ENCODE measurements around the gene FSTL4. TPM values are rescaled to one million over a fixed set of nuclear protein-coding genes. Genes with fewer than 3 reads are reported as not detected.

FSTL4 gene
- total RNA-seq, 1 donor from 2014 or later = not detected

DNA sequence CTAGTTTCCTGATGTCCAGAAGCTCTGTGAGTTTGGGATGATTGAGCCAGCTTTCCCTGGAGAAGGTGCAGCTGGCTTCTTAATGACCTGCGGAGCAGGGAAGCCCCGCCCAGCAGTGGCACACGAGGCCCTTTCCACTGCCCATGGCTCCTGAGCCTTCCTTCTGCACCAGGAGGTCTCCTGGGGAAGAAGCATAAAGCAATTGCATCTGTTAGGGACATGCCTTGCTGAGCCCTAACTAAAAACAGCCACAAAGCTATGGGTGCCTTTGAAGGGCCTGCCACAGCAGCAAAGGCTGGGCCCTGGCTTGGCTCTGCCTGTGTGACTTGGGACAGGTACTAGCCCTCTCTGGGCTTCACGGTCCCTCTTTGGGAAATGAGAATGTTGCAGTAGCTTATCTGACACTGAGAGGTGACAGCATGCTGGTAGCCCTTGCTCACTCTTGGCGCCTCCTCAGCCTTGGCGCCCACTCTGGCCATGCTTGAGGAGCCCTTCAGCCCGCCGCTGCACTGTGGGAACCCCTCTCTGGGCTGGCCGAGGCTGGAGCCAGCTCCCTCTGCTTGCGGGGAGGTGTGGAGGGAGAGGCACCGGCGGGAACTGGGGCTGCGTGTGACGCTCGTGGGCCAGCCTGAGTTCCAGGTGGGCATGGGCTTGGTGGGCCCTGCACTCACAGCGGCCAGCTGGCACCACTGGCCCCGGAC is 218.4 kb downstream of the FSTL4 start:
- no peak for DNase-seq
- intact Hi-C loops (cut with micrococcal nuclease) = no loop called here
- no peaks in the 10 kb centered on the region for H3K36me3 ChIP-seq

DNA sequence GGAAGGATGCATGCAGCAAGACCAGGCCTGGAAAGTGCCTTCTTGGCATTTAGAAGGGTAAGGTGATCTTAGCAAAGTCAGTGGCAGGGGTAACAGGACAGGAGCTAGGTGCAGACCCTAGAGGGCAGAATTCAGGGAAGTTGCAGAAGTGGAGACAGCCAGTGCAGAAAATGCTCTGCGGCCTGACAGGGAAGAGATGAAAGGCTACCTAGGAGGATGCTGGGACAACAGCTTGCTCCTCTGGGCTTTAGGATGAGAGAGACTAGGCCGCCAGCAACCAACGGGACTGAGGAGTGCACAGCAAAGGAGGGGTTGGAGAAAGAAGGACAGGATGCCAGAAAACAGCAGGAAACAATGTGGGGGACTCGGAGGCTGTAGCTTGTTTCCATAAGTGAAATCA is 219.9 kb downstream of the FSTL4 start:
- Histone ChIP-seq H3K36me3 (no peaks in the 10 kb centered on the region), H3K9me3 (replicated peaks) (no peaks in the 10 kb centered on the region), H3K27ac (replicated peaks) (no peak overlapping the region), H3K4me3 (no peak overlapping the region), H3K27me3 (ENCODE audit: low read depth) (peaks cover 10% of the 10 kb centered on the region), H3K4me1 (peaks cover 8% of the 10 kb centered on the region)
- TF ChIP-seq, protein P1, sequence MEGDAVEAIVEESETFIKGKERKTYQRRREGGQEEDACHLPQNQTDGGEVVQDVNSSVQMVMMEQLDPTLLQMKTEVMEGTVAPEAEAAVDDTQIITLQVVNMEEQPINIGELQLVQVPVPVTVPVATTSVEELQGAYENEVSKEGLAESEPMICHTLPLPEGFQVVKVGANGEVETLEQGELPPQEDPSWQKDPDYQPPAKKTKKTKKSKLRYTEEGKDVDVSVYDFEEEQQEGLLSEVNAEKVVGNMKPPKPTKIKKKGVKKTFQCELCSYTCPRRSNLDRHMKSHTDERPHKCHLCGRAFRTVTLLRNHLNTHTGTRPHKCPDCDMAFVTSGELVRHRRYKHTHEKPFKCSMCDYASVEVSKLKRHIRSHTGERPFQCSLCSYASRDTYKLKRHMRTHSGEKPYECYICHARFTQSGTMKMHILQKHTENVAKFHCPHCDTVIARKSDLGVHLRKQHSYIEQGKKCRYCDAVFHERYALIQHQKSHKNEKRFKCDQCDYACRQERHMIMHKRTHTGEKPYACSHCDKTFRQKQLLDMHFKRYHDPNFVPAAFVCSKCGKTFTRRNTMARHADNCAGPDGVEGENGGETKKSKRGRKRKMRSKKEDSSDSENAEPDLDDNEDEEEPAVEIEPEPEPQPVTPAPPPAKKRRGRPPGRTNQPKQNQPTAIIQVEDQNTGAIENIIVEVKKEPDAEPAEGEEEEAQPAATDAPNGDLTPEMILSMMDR (IDR thresholded peaks at IDR 0.05; ENCODE audit: borderline replicate concordance) = no peak
- DNase-seq = no peak
- intact Hi-C loops (cut with micrococcal nuclease) = no loop called here

More for the DNA sequence above, 218.4 kb downstream of the FSTL4 start:
- Histone ChIP-seq H3K27ac (replicated peaks) (no peak overlapping the region), H3K4me1 (peaks cover 8% of the 10 kb centered on the region), H3K4me3 (no peak overlapping the region), H3K9me3 (replicated peaks) (no peaks in the 10 kb centered on the region), H3K27me3 (ENCODE audit: low read depth) (no peaks in the 10 kb centered on the region)
- TF ChIP-seq, protein P1 (IDR thresholded peaks at IDR 0.05; ENCODE audit: borderline replicate concordance) = no peak

- intact Hi-C loops (cut with micrococcal nuclease) = no loop called here
- Histone ChIP-seq H3K36me3 (no peaks in the 10 kb centered on the region), H3K9me3 (replicated peaks) (no peaks in the 10 kb centered on the region), H3K27me3 (ENCODE audit: low read depth) (peaks cover 10% of the 10 kb centered on the region), H3K4me1 (peaks cover 8% of the 10 kb centered on the region), H3K4me3 (no peak overlapping the region), H3K27ac (replicated peaks) (no peak overlapping the region)
- no peak for DNase-seq
- TF ChIP-seq, protein P1 (IDR thresholded peaks at IDR 0.05; ENCODE audit: borderline replicate concordance) = no peak
Observed at GRCh38 chr5:133391354-133392136, 220.8 kb downstream of the FSTL4 start.

DNA sequence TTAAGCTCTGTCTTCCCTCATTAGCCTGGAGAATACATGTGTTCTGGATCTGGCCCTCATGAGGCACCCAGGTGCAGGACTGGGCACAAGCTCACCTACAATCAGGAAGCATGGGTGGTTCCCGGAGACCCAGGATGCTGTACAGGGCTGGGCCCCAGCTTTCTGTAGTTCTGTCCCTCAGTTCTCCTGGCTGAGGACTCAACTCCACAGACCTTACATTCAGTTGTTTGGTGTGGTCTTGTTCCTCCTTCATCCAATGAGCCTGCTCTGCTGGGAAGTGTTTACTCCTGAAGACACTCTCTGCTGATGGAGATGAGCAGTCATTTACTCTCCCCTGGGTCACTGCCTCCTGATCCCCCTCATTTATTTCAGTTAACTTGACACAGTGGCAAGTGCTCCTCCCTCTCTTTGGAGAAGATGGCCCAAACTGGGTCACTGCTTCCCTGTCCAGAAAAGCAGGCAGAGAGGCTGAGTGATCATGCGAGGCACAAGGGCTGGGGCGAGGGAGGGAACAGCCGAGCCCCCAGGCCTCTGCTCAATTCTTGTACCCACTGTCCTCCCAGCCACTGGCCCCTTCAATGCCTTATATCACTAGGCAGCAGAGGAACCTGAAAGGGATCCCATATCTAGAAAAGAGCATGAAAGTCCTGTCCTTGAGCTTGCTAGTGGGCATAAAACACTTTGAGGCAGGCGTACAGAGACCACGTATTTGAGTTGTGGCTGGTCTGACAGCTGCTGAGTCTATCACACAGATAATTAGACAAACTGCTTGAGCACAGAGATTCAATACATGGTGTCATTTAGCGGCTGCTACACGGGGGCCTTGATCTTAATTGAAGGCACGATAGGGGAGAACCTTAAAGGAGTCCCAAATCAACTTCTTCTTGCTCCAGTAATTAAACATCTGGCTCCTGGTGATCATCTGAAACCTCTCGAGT is 221.7 kb downstream of the FSTL4 start:
- TF ChIP-seq, protein P1 (IDR thresholded peaks at IDR 0.05; ENCODE audit: borderline replicate concordance) = no peak
- Histone ChIP-seq H3K4me1 (peaks cover 8% of the 10 kb centered on the region), H3K27ac (replicated peaks) (no peak overlapping the region), H3K4me3 (no peak overlapping the region), H3K27me3 (ENCODE audit: low read depth) (peaks cover 10% of the 10 kb centered on the region), H3K9me3 (replicated peaks) (no peaks in the 10 kb centered on the region), H3K36me3 (no peaks in the 10 kb centered on the region)
- no peak for DNase-seq
- intact Hi-C loops (cut with micrococcal nuclease) = no loop called here

DNA sequence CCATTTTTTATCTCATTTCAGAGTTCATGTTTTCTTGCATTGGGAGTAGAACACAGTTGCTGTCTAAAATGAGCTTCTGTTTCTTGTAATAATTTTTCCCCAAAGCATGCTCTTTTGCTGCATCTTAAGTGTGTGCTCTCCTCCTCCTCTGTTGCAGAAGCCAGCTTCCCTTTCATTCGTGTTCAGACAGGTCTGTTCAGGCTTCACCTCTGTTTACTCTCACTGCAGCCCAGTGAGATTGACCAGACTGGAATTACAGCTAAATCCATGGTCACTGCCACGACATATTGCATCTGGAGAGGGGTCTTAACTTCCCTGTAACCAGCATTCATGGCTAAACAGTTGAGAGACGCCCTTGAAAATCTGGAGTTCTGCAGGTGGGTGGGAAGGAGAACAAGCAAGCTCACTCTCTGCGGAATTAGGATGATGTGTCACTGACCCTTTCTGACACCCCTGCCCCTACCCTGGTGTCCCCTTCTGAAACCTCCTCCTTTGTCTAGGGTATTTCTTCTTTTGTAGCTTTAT is 223.2 kb downstream of the FSTL4 start:
- no peak for DNase-seq
- Histone ChIP-seq H3K9me3 (replicated peaks) (no peaks in the 10 kb centered on the region), H3K4me1 (peaks cover 8% of the 10 kb centered on the region), H3K4me3 (no peak overlapping the region), H3K27me3 (ENCODE audit: low read depth) (peaks cover 25% of the 10 kb centered on the region), H3K36me3 (no peaks in the 10 kb centered on the region), H3K27ac (replicated peaks) (no peak overlapping the region)
- TF ChIP-seq, protein P1 (IDR thresholded peaks at IDR 0.05; ENCODE audit: borderline replicate concordance) = no peak
- intact Hi-C loops (cut with micrococcal nuclease) = no loop called here
